ENCODE data around the gene RFNG. TPM values are rescaled to one million over a fixed set of nuclear protein-coding genes. Genes with fewer than 3 reads are reported as not detected.

The RFNG gene
- total RNA-seq, 2 donors from 2014 or later = 46.3 to 54.5 TPM

DNA sequence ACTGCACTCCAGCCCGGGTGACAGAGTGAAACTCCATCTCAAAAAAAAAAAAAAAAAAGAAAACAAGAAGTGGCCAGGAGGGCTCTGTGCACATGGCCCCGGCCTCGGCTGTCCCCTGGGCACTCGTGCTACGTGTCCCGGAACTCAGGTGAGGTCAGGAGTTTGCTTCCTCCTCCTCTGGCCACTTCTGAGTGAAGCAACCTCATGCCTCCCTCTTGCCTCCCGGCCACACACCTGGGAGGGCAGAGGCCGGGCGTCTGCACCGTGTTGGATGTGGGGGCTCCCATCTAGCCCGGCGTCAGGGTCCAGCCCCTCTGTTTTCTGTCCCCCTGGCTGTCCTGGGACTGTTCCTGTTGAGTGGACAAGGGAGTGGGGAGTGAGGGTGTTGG is 52.0 kb downstream of the RFNG start:
- H3K27ac Mint-ChIP-seq = no peak overlapping the region
- no peaks in the 10 kb centered on the region for H3K27me3 Mint-ChIP-seq (ENCODE audit: insufficient read depth)
- no peaks in the 10 kb centered on the region for H3K4me1 Mint-ChIP-seq
- Histone ChIP-seq H3K27me3 (ENCODE audit: control insufficient read depth, insufficient read depth, low read length, poor library complexity, severe bottlenecking) (no peaks in the 10 kb centered on the region), H3K4me3 (ENCODE audit: low read length) (no peak overlapping the region), H3K9ac (ENCODE audit: extremely low read depth, low read length, poor library complexity, severe bottlenecking) (no peak overlapping the region), H3K4me1 (ENCODE audit: control insufficient read depth, insufficient read depth, low read length) (no peaks in the 10 kb centered on the region), H3K27ac (ENCODE audit: low read depth, low read length) (no peak overlapping the region), H3K9me3 (ENCODE audit: control insufficient read depth, low read length) (no peaks in the 10 kb centered on the region), H3K36me3 (ENCODE audit: control insufficient read depth, insufficient read depth, low read length) (no peaks in the 10 kb centered on the region)
- no peak overlapping the region for H3K4me3 Mint-ChIP-seq
- H3K9me3 Mint-ChIP-seq = no peaks in the 10 kb centered on the region
- TF ChIP-seq, protein P1, sequence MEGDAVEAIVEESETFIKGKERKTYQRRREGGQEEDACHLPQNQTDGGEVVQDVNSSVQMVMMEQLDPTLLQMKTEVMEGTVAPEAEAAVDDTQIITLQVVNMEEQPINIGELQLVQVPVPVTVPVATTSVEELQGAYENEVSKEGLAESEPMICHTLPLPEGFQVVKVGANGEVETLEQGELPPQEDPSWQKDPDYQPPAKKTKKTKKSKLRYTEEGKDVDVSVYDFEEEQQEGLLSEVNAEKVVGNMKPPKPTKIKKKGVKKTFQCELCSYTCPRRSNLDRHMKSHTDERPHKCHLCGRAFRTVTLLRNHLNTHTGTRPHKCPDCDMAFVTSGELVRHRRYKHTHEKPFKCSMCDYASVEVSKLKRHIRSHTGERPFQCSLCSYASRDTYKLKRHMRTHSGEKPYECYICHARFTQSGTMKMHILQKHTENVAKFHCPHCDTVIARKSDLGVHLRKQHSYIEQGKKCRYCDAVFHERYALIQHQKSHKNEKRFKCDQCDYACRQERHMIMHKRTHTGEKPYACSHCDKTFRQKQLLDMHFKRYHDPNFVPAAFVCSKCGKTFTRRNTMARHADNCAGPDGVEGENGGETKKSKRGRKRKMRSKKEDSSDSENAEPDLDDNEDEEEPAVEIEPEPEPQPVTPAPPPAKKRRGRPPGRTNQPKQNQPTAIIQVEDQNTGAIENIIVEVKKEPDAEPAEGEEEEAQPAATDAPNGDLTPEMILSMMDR (conservative IDR thresholded peaks at IDR 0.05) = no peak
- peaks cover 12% of the 10 kb centered on the region for H3K36me3 Mint-ChIP-seq (ENCODE audit: low read depth)
- WGBS, 2 experiments (ENCODE audit: insufficient coverage in 1 of 2, insufficient read length in 1 of 2) = 95 to 100% methylated on average over 8 to 12 of the region's 12 CpGs
- no peak for DNase-seq

DNA sequence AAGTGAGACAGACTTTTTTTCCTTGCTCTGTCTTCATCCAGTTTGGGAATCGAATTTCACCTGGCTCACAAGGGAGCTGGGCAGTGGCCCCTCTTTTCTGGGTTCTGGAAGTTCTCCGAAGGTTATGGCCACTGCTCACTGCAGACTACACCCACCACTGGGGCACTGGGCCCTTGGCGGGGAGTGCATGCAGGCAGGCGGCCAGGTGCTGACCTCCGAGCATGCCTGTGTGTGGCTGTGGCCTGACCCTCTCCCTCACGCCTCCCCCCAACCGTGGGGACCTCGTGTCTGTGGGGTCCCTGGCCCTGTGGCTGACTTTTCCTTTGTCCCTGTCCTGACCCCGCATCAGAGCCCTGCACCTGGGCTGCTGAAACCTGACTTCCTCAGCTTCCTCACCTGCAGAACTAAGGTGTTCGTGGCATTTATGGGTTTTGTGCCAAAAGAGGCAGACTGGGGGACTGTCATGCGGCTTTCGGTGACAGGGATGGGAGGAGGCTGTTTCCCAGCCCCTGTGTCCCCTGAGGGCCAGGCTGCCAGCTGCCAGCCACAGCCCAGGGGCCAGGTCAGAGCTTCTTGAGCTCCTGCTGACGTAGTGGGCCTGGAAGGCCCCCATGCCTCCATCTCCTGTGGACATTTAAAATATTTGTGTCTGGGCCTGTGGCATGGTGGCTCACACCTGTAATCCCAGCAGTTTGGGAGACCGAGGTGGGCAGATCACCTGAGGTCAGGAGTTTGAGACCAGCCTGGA is 52.7 kb downstream of the RFNG start:
- H3K27me3 Mint-ChIP-seq (ENCODE audit: insufficient read depth) = no peaks in the 10 kb centered on the region
- no peaks in the 10 kb centered on the region for H3K4me1 Mint-ChIP-seq
- no peaks in the 10 kb centered on the region for H3K27me3 ChIP-seq (ENCODE audit: control insufficient read depth, insufficient read depth, low read length, poor library complexity, severe bottlenecking)
- H3K4me1 ChIP-seq (ENCODE audit: control insufficient read depth, insufficient read depth, low read length) = no peaks in the 10 kb centered on the region
- H3K9me3 Mint-ChIP-seq = no peaks in the 10 kb centered on the region
- TF ChIP-seq, protein P1 (conservative IDR thresholded peaks at IDR 0.05) = no peak
- 92% methylated on average over 8 to 14 of the region's 14 CpGs for WGBS, 2 experiments (ENCODE audit: insufficient coverage in 1 of 2, insufficient read length in 1 of 2)
- no peaks in the 10 kb centered on the region for H3K36me3 ChIP-seq (ENCODE audit: control insufficient read depth, insufficient read depth, low read length)
- no peak overlapping the region for H3K27ac Mint-ChIP-seq
- no peaks in the 10 kb centered on the region for H3K9me3 ChIP-seq (ENCODE audit: control insufficient read depth, low read length)
- H3K4me3 Mint-ChIP-seq = no peak overlapping the region
- DNase-seq = no peak
- H3K9ac ChIP-seq (ENCODE audit: extremely low read depth, low read length, poor library complexity, severe bottlenecking) = no peak overlapping the region
- H3K4me3 ChIP-seq (ENCODE audit: low read length) = no peak overlapping the region
- no peak overlapping the region for H3K27ac ChIP-seq (ENCODE audit: low read depth, low read length)
- H3K36me3 Mint-ChIP-seq (ENCODE audit: low read depth) = peaks cover 12% of the 10 kb centered on the region

DNA sequence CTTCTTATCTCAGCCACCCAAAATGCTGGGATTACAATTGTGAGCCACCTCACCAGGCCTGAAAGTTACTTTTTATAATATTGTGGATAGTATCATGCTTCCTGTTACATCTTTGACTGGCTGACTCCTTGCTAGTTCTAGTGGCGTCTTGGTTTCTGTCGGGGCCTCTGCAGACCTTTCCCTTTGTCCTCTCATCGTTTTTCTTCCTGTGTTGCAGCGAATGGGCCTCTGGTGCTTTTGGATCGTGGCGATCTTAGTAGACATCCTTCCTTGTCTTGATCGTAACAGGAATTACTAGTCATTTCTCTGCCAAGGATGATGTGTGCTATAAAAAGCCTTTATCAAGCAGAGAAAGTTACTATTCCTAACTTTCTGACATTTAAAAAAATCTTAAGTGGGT is 53.4 kb downstream of the RFNG start:
- Mint-ChIP-seq H3K36me3 (ENCODE audit: low read depth) (peaks cover 12% of the 10 kb centered on the region), H3K27ac (no peak overlapping the region), H3K27me3 (ENCODE audit: insufficient read depth) (no peaks in the 10 kb centered on the region), H3K4me3 (no peak overlapping the region), H3K9me3 (no peaks in the 10 kb centered on the region), H3K4me1 (no peaks in the 10 kb centered on the region)
- Histone ChIP-seq H3K4me3 (ENCODE audit: low read length) (no peak overlapping the region), H3K27ac (ENCODE audit: low read depth, low read length) (no peak overlapping the region), H3K27me3 (ENCODE audit: control insufficient read depth, insufficient read depth, low read length, poor library complexity, severe bottlenecking) (no peaks in the 10 kb centered on the region), H3K9me3 (ENCODE audit: control insufficient read depth, low read length) (no peaks in the 10 kb centered on the region), H3K9ac (ENCODE audit: extremely low read depth, low read length, poor library complexity, severe bottlenecking) (no peak overlapping the region), H3K36me3 (ENCODE audit: control insufficient read depth, insufficient read depth, low read length) (no peaks in the 10 kb centered on the region), H3K4me1 (ENCODE audit: control insufficient read depth, insufficient read depth, low read length) (no peaks in the 10 kb centered on the region)
- 92 to 96% methylated on average over 4 to 7 of the region's 7 CpGs for WGBS, 2 experiments (ENCODE audit: insufficient coverage in 1 of 2, insufficient read length in 1 of 2)
- no peak for DNase-seq
- TF ChIP-seq, protein P1 (conservative IDR thresholded peaks at IDR 0.05) = no peak

Other genes with a start within 250 kb of the RFNG start
- gene GCGR, start 247.7 kb downstream of the RFNG start, total RNA-seq = 1 to 10 TPM in 1 of 2 donors, not detected in 1; 4.0 TPM
- 100 to 1,000 TPM; 164 to 183 TPM for gene MCRIP1, start 218.5 kb downstream of the RFNG start, total RNA-seq
- gene PPP1R27, start 216.8 kb downstream of the RFNG start, total RNA-seq = not detected
- 100 to 1,000 TPM; 493 to 535 TPM for gene P4HB, start 191.3 kb downstream of the RFNG start, total RNA-seq
- 100 to 1,000 TPM; 240 to 254 TPM for gene ARHGDIA, start 180.5 kb downstream of the RFNG start, total RNA-seq
- 100 to 1,000 TPM; 154 to 170 TPM for gene ALYREF, start 160.2 kb downstream of the RFNG start, total RNA-seq
- 100 to 1,000 TPM; 161 to 195 TPM for gene ANAPC11, start 160.1 kb downstream of the RFNG start, total RNA-seq
- gene NPB, start 149.6 kb downstream of the RFNG start, total RNA-seq = 1 to 10 TPM; 3.3 to 3.7 TPM
- 10 to 100 TPM; 66.8 to 70.9 TPM for gene PCYT2, start 140.4 kb downstream of the RFNG start, total RNA-seq
- gene SIRT7, start 133.6 kb downstream of the RFNG start, total RNA-seq = 10 to 100 TPM; 21.8 to 22.1 TPM
- 10 to 100 TPM; 39.9 to 54.1 TPM for gene MAFG, start 124.1 kb downstream of the RFNG start, total RNA-seq
- gene PYCR1, start 114.5 kb downstream of the RFNG start, total RNA-seq = 100 to 1,000 TPM; 104 to 107 TPM
- gene MYADML2, start 104.6 kb downstream of the RFNG start, total RNA-seq = not detected
- 10 to 100 TPM; 12.5 to 26.3 TPM for gene NOTUM, start 90.6 kb downstream of the RFNG start, total RNA-seq
- gene ASPSCR1, start 74.2 kb downstream of the RFNG start, total RNA-seq = 10 to 100 TPM; 50.8 to 65.4 TPM
- 10 to 100 TPM; 80.0 to 85.0 TPM for gene CENPX, start 28.9 kb downstream of the RFNG start, total RNA-seq
- gene LRRC45, start 28.5 kb downstream of the RFNG start, total RNA-seq = 10 to 100 TPM; 35.1 to 38.9 TPM
- gene RAC3, start 20.1 kb downstream of the RFNG start, total RNA-seq = 10 to 100 TPM; 45.7 to 53.9 TPM
- 10 to 100 TPM; 73.8 to 83.6 TPM for gene DCXR, start 14.1 kb downstream of the RFNG start, total RNA-seq
- 100 to 1,000 TPM; 152 to 153 TPM for gene GPS1, start 87 bp upstream of the RFNG start, total RNA-seq
- 100 to 1,000 TPM in 1 of 2 donors, 10 to 100 TPM in 1; 85.3 to 108 TPM for gene DUS1L, start 14.0 kb upstream of the RFNG start, total RNA-seq
- 100 to 1,000 TPM; 371 to 498 TPM for gene FASN, start 46.4 kb upstream of the RFNG start, total RNA-seq
- gene CCDC57, start 161.0 kb upstream of the RFNG start, total RNA-seq = 10 to 100 TPM; 61.8 to 82.8 TPM
- gene SLC16A3, start 177.2 kb upstream of the RFNG start, total RNA-seq = 10 to 100 TPM; 31.8 to 39.7 TPM
- gene CSNK1D, start 221.9 kb upstream of the RFNG start, total RNA-seq = 100 to 1,000 TPM; 104 to 143 TPM